Loucy (cell line): ENCODE measurements around the gene EZH2.

Experiments
- CTCF ChIP-seq: fragments of 200-600 bp; sonication (generic); conservative IDR thresholded peaks from 2 replicates; pipeline ENCODE4 v1.5.1; 2014; ENCODE audit warnings: mild to moderate bottlenecking, antibody characterized with exemption, low read length
- EZH2phosphoT487 ChIP-seq: fragments of 200-600 bp; IDR thresholded peaks from 2 replicates; pipeline ENCODE4 v1.6.1; 2018; ENCODE audit warnings: antibody characterized with exemption, mild to moderate bottlenecking, moderate library complexity, borderline replicate concordance

- TF ChIP-seq CTCF: no peak
- no peak for TF ChIP-seq EZH2phosphoT487
Observed at GRCh38 chr7:148894591-148894990, 10.5 kb upstream of the EZH2 start.
